ENCODE results near the gene SPECC1. TPM values are rescaled to one million over a fixed set of nuclear protein-coding genes. Genes with fewer than 3 reads are reported as not detected.

SPECC1 gene
- total and polyA plus RNA-seq, 10 of the 15 experiments (the other 5 are each of a cell fraction or from before 2014, with no cell fraction given), result 6.4 to 40.6 (median 23.9) TPM

GRCh38 chr17:19977293-19978208 is 31.6 kb upstream of the SPECC1 start, which contains the start of gene AKAP10:
AKAP10 (minus strand) TSS chr17:19977828; CDS start chr17:19977679, 149 bp downstream.
- ChIA-PET POLR2A (interaction anchor here (1.4 kb wide), 1 partner anchor 9 kb away, joined by 4 read pairs; no protein-coding TSS in a partner anchor), SMC1A (ENCODE audit: uncharacterized antibody, unreplicated experiment) (no interaction called here), RAD21 (ENCODE audit: unreplicated experiment) (interaction anchor here (0.6 kb wide), 1 partner anchor 599 kb away, joined by 3 read pairs; no protein-coding TSS in a partner anchor), CTCF (interaction anchor here (0.6 to 2.1 kb wide), 3 partner anchors 15 to 44 kb away, joined by 3 to 15 read pairs (median 10); partner anchors contain the start of gene SPECC1)
- peak within 1 kb of the TSS; percentile 73 for H3K4me3 ChIP-seq
- H3K9ac ChIP-seq (ENCODE audit: control insufficient read depth, insufficient read depth, low read length), result peak within 1 kb of the TSS; percentile 98
- ATAC-seq (peak; percentile 95), FAIRE-seq (no peak), DNase-seq (ENCODE audit: low read depth, low spot score) (peak; percentile 60)
- H3K79me2 ChIP-seq (ENCODE audit: control insufficient read depth, insufficient read depth, low read length), result peaks cover 55% of the 10 kb centered on the region
- H3K9me3 ChIP-seq (replicated peaks; ENCODE audit: control insufficient read depth, insufficient read depth, low read length), result no peaks in the 10 kb centered on the region; the same call in 2 of the 3 replicates
- no peaks in the 10 kb centered on the region for H3K27me3 ChIP-seq (replicated peaks in 1 of 2; ENCODE audit: control insufficient read depth in 2 of 2, insufficient read depth in 2 of 2, low read length in 1 of 2)
- H3K4me1 ChIP-seq (ENCODE audit: control insufficient read depth, insufficient read depth, low read length), result peaks cover 6% of the 10 kb centered on the region; the same call in 1 of the 2 replicates
- H4K20me1 ChIP-seq (ENCODE audit: control insufficient read depth, insufficient read depth), result no peaks in the 10 kb centered on the region
- in situ Hi-C loops (cut with MboI) (no loop called here), intact Hi-C loops (cut with micrococcal nuclease; ENCODE audit: unreplicated experiment) (no loop called here)
- no peaks in the 10 kb centered on the region; a peak in 1 of 4 replicates for H3K36me3 ChIP-seq (ENCODE audit: control insufficient read depth in 2 of 2, insufficient read depth in 2 of 2, low read length in 1 of 2)
- no TSS peak for BruUV-seq (replicated peaks)
- H2AFZ ChIP-seq (ENCODE audit: control insufficient read depth, low read depth, low read length), result peak within 1 kb of the TSS; percentile 78
- peak within 1 kb of the TSS; percentile 97 for H3K4me2 ChIP-seq (ENCODE audit: control insufficient read depth, insufficient read depth)
- peak within 1 kb of the TSS; percentile 93 for H3K27ac ChIP-seq (ENCODE audit: control insufficient read depth, insufficient read depth)
- under 1% methylated on average over 56 of the region's 75 CpGs for WGBS (ENCODE audit: insufficient coverage, insufficient replicate concordance, low lambda C conversion rate, missing lambda C conversion rate)
- TF ChIP-seq EGR1 (IDR thresholded peaks at IDR 0.05; ENCODE audit: borderline replicate concordance in 1 of 2, low read depth in 2 of 2, low read length in 2 of 2) (peak in 1 of 2 experiments; percentile 30; a peak in 2 of 3 replicates), HSF1 (IDR thresholded peaks at IDR 0.05; ENCODE audit: low read depth, low read length) (no peak), GABPA (IDR thresholded peaks at IDR 0.05; ENCODE audit: low read depth) (peak; percentile 72; the same call in 1 of the 2 replicates), SP1 (IDR thresholded peaks at IDR 0.05; ENCODE audit: low read depth, low read length) (peak; percentile 57), BCL3 (IDR thresholded peaks at IDR 0.05; ENCODE audit: borderline replicate concordance, insufficient read depth, low read depth, low read length, poor library complexity, severe bottlenecking) (no peak), ZNF622 (IDR thresholded peaks at IDR 0.05) (no peak), HDGF (IDR thresholded peaks at IDR 0.05) (no peak), SMARCA5 (IDR thresholded peaks at IDR 0.05) (no peak), ZBED1 (IDR thresholded peaks at IDR 0.05; ENCODE audit: borderline replicate concordance) (0 out of 2 replicates have a peak, but pooled peaks have one; percentile 54), ZNF592 (IDR thresholded peaks at IDR 0.05) (no peak), BACH1 (IDR thresholded peaks at IDR 0.05; ENCODE audit: borderline replicate concordance) (peak; percentile 57; the same call in 1 of the 2 replicates), PKNOX1 (IDR thresholded peaks at IDR 0.05) (no peak), MTA2 (IDR thresholded peaks at IDR 0.05; ENCODE audit: low read depth) (0 out of 2 replicates have a peak, but pooled peaks have one; percentile 30)
